Muscle of arm (tissue), 12 donors: ENCODE data around the gene SGSH. TPM values are rescaled to one million over a fixed set of nuclear protein-coding genes. Genes with fewer than 3 reads are reported as not detected.

Experiments
- polyA plus RNA-seq, 12 donors: library from polyadenylated mRNA; unstranded; fragments of 120-200 nt; gene quantifications; one replicate each; pipeline ENCODE4 v1.2.1, GENCODE V29; 2013; ENCODE audit not compliant: insufficient read length in 12 of 12

The SGSH gene
- polyA plus RNA-seq, 12 donors, result 16.9 to 36.6 (median 19.9) TPM; not detected in 1

Other genes starting within 250 kb of the SGSH start
- gene TBC1D16, start 184.5 kb downstream of the SGSH start, polyA plus RNA-seq, result 10 to 100 TPM in 11 of 12 donors, not detected in 1; 24.9 to 35.8 (median 27.8) TPM
- 1 to 10 TPM in 11 of 12 donors, not detected in 1; 3.2 to 9.8 (median 5.0) TPM for gene CCDC40, start 183.7 kb downstream of the SGSH start, polyA plus RNA-seq
- 10 to 100 TPM in 11 of 12 donors, not detected in 1; 17.8 to 38.2 (median 27.4) TPM for gene GAA, start 118.8 kb downstream of the SGSH start, polyA plus RNA-seq
- 10 to 100 TPM in 11 of 12 donors, not detected in 1; 52.8 to 87.0 (median 64.8) TPM for gene EIF4A3, start 73.2 kb downstream of the SGSH start, polyA plus RNA-seq
- gene CARD14, start 50.3 kb downstream of the SGSH start, polyA plus RNA-seq, result 1 to 10 TPM in 4 of 12 donors, under 1 TPM in 6, not detected in 2; 0.31 to 4.5 (median 0.88) TPM
- 10 to 100 TPM in 3 of 12 donors, 1 to 10 TPM in 8, not detected in 1; 6.3 to 16.7 (median 8.8) TPM for gene SLC26A11, start 94 bp upstream of the SGSH start, polyA plus RNA-seq
- 10 to 100 TPM in 11 of 12 donors, not detected in 1; 27.9 to 64.9 (median 35.8) TPM for gene RNF213, start 40.5 kb upstream of the SGSH start, polyA plus RNA-seq
- gene ENDOV, start 194.8 kb upstream of the SGSH start, polyA plus RNA-seq, result 10 to 100 TPM in 11 of 12 donors, not detected in 1; 12.5 to 42.6 (median 18.2) TPM